ENCODE results near the gene NPR2.

Gene NPR2

DNA sequence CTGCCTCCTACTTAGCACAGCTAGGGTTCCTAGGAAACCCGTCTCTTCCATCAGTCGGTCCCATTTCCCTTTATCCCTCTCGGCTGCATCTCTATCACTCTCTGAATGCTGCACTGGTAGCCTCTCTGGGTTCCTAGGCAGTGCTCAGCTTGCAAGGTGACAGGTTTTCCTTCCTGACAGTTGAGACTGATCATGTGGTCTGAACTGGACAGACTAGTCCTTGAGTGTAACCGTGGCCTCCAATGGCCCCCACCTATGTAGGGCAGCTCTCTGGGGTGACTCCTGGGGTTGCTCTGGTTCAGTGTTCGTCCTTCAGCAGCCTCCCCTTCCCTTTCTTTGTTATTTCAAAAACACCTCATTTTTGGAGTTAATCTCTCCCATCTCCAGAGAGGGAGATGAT is 41.4 kb downstream of the NPR2 start:
- DNase-seq (ENCODE audit: low spot score) = no peak

DNA sequence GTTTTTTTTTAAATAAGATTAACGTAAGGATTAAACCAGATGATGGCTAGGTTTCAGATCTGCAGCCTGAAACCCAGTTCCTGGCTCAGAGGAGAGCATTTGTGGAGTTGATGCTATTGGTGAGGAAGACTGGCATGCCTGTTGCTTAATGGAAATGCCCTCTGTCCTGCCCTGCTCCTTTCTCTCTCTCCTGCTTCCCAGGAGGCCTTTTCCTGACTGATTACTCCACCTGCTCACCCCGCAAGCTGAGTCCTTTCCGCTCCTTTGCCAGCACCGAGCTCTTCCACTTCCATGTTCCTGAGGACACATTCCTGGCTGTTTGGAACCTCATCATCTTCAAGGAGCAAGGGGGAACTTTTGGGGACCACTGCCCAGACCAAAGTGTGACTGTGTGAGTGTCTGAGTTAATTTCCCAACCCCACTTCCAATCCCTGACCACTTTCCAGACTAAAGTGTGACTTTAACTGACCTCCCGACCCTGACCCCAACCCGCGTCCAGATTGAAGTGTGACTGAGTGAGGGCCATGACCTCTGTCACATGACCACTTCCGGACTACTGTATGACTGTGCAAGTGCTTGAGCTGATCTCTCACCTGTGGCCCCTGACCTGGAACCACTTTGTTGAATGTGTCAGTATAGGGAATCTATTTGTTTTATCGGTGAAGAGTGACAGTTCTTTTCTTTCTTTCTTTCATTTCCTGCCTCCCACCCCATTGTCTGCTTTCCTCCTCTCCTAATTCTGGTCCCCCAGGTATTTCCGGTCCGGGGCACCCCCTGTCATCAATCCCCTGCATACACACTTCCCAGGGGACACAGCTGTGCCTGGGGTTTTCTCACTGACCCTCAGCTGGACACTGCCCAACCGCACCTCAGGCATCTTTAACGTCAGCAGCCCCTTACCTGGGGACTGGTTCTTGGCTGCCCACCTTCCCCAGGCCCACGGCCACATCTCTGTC is 43.1 kb downstream of the NPR2 start:
- no peak for DNase-seq (ENCODE audit: low spot score)

DNA sequence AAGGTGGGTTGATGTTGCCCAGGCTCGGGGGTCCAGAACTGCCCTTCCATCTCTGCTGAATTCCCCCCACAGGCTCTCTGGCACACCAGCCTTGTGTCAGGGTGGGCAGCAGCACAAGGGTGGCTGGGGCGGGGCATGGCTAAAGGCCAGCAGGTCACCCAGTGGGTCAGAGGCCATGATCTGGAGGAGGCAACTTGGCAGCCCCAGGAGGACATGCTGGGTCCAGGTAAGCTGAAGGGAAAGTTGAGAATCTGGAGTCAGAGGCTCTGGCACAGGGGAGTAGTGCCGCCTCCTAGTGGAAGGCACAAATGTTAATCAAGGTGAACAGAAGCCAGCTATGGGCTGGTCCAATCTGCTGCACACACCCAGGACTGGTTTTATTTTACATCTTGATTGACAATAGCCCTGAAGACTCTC is 43.8 kb downstream of the NPR2 start:
- no peak for DNase-seq (ENCODE audit: low spot score)

DNA sequence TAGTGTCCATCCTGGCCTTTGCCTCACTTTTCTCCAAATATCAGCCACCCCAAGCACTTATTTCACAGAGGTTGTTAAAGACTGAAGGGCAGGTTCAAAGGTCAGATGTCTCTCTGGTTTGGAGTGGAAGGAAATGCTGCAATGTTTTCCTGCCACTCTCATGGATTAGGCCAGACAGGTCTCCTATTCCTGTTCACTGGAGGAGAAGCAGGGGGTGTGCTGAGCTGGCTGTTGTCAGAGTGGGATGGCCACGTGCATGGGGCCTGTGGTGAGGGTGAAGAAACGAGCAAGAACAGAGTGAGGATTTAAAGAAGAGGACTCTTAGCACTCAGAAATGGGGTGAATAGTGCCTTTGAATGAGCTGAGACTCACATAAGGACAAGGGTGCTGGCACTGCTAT is 44.4 kb downstream of the NPR2 start:
- no peak for DNase-seq (ENCODE audit: low spot score)

DNA sequence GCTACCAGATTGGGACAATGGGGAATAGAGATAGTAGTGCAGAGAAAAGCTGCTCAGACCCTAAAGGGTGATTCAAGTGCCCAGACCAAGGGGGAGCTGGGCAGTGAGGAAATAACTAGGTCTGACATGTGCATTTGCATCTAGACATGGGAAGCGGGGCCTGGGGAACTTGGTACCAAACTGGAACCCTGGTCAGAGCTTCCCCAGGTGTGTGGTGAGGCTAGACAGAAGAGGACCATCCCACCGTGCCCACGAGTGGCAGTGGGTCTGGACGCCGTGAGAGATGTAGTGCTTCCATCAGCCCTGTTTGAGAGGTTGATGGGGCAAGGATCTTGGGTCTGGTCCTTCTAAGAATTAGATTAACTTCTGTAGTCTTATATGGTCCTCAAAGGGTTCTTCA is 45.2 kb downstream of the NPR2 start:
- no peak for DNase-seq (ENCODE audit: low spot score)

DNA sequence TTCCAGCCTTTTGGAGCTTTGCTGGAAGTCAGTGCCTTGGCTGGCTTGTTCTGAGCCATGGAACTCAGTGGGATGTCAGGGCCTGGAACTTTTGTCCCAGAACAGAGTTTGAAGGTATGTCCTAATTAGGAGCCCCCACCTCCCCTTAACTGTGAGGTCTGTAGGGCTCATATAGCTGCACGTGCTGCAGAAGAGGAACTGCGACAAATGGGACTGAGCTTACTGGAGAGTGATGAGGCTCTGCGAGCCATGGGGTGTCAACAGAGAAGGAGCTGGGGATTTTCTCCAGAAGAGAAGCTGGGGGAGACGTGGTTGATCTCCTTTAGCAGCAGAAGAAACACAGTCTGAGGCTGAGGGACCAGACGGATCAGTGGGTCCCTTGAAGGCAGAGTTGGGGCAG is 48.5 kb downstream of the NPR2 start:
- no peak for DNase-seq (ENCODE audit: low spot score)

DNA sequence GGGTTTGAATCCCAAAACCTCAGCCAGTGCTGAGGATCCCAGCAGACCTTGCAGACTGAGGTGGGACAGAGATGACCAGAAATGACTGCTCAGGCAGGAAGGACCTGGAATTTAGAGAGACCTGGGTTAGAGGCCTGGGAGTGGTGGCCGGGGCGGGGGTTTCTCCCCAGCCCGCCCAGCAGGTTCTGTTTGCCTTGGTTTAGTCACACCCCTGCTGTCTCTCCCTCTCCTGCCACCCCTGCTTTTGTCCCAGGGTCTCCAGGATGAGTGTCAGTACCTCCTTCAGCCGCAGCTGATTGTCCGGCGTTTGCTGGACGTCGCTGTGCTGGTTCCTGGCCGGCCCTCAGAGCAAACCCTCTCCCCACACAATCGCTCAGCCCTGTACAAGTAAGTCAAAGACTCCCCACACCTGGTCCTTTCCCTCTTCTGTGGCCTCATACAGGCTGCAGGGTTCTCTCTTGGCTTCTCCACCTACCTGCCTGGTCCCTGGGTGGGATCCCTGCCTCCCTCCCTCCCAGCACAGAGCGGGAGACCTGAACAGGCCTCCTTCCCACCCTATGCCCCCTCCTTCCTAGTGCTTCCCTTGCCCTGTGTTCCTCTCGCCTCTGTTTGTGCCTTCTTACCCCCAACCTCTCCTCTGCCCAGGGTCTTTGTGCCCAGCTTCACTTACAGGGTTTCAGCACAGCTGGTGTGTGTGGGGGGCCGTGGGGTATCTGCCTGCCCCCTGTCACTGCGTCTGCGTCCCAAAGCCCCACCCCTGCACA is 49.7 kb downstream of the NPR2 start:
- no peak for DNase-seq (ENCODE audit: low spot score)

DNA sequence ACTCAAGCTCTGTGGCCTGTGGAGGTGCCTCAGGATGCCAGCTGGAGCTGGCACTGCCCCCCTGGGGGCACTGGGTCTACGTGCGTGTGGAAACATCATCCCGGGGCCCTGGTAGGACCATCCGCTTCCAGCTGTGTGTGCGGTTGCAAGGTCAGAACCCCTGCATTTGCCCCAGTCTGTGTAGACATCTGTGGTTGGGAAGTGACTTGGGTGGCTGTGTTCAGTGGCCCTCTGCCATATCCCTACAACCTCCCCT is 50.2 kb downstream of the NPR2 start:
- DNase-seq (ENCODE audit: low spot score) = no peak

DNA sequence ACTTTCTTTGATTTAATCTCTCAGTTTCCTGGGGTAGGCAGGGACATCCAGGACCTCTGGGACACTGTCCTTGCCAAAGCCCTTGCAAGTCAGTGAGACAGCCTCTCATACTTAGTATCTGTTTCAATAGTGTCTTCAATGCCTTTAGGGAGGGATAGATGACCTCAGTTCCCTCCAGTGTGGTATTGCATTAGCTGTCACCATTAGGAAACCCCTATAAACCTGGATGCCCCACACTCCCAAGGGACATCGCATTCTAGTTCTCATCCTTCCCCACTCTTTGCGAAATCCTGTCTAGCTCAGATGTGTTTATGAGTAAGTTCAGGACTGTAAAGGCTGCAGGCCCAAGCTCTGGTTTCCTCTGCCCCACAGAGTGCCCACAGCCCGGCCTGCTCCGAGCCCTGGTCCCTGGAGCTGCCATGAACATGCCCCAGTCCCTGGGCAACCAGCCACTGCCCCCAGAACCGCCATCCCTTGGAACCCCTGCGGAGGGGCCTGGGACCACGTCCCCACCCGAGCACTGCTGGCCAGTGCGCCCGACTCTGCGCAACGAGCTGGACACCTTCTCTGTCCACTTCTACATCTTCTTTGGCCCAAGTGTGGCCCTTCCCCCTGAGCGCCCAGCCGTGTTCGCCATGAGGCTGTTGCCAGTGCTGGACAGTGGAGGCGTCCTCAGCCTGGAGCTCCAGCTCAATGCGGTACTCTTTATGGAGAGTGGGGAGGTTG is 50.8 kb downstream of the NPR2 start:
- DNase-seq (ENCODE audit: low spot score) = no peak

DNA sequence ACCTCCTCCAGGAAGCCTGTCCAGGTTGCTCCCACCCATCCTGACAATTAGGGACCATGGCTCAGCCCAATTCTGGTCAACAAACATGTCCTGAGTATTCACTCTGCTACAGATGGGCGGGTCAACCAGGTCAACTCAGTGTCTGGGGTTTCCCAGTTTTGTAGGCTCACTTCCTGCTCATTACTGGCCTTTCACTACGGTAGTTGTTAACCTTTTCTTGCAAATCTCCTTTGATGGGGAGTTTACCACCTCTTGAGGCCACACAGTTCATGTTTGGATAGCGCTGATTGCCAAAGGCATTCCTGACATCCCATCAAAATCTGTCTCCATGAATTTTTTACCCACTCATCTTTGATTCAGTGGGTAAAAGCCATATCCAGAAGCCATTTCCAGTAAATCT is 51.4 kb downstream of the NPR2 start:
- no peak for DNase-seq (ENCODE audit: low spot score)

DNA sequence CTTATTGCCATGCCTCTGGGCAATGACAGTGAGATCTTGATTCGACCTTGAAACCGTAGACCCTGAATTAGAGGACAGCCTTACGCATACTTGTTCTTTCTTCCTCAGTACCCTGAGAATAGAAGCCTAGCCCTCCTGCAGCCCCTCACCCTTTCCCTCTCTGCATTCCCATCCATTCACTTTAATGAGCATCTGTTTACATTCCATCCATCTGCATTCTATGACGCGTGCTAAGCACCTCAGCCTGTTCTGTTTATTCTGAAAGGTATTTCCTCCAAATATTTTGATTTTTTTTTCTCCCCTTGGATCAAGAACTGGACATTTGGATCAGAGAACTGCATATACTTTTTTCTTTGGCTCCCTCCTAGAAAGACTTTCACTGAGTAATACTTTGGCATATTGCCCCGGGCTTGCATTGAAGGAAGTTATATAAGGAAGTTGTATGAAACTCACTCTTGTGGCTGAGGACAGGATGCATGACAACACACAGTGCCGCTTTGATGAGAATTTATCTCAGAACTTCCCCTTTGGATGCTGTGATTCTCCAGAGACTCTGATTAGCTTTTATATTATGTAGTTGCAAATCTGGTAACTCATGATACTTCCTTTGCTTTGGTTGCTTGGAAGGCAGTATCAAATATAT is 53.4 kb downstream of the NPR2 start:
- peak; percentile 88 for DNase-seq (ENCODE audit: low spot score)

DNA sequence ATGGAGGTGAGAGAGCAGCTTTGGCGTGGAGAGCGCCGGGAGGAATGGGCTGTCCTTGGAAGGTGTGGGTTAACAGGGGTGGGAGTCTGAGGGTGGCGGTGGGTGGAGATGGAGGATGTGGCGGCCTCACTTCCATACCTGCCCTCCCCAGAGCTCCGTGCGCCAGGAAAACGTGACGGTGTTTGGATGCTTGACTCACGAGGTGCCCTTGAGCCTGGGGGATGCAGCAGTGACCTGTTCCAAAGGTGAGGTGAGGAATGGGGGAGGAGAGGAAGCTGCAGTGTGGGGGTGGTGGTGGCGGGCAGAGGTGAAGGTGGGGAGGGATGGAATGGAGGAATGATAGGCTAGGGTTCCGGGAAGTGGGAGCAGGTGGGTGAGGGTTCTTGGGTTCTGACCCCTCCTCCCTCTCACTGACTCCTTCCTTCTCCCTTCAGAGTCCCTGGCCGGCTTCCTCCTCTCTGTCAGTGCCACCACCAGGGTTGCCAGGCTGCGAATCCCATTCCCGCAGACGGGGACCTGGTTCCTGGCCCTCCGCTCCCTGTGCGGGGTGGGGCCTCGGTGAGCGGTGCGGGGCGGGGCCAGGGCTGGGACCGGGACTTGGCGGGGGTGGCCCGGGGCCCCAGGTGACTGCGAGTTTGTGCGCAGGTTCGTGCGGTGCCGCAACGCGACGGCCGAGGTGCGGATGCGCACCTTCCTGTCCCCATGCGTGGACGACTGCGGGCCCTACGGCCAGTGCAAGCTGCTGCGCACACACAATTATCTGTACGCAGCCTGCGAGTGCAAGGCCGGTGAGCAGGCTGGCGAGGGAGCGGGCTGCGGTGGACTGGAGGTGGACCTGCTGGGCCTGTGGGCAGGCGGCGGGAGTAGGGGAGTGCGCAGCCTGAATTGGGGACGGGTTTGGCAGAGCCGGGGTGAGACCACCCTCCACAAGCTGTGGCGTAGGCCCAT is 54.7 kb downstream of the NPR2 start:
- no peak for DNase-seq (ENCODE audit: low spot score)

DNA sequence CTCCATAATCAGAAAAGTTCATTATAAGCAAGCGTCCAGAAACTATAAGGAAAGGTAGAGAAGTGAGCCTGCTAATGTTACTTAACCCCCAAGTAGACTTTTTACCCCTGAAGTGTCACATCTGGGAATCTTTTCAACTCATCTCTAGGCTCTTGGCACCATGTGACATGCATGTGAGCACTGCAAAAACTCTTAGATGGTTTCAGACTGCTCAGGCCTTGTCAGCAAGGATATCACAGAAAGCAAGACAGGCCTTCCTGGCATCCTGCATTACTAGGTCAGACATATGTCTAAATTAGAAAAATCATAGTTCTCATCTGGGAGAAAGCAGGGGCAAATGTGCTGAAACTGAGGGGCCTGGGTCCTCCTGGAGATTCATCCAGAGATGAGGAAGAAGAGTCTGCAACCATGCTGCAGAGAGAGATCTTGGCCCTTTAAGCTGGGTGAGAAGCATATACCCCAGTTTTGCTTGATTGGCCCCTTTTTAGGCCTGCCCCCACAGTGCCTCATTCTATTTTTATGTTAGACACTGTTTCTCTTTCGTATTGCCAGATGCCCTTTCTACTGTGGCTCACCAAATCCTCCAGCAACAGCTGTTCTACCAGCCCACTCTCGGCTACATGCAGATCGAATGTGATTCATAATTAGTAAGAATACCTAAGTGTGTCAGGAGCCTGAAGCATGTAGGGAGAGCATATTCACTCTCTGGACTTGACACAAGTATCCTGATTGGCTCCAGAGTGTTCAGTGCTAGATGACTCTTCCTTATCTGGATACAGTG is 56.6 kb downstream of the NPR2 start:
- peak; percentile 97 for DNase-seq (ENCODE audit: low spot score)

DNA sequence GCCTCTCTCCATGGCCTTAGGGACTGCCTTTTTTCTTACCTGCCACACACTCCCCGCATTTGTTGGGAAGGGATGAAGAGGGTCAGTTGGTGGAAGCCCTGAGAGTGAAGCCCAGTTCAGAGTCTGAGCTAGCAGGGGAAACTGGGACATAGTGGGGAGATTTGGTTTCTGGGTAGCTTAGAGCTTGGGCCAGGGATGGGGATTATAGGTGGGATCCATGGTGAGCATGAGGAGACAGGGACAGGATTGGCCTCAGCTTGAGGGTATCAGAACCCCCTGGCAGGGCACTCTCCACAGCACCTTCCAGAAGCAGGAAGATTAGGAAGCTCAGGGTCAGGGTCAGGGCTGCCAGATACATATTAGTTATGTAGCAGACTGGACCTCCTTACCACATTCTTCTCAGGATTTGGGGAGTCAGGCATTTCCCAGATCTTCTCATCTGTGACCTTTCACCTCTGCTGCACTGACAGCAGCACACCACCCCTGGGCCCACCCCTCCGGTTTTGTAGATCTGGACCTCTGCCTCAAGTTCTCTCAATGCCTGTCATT is 61.0 kb downstream of the NPR2 start:
- no peak for DNase-seq (ENCODE audit: low spot score)

DNA sequence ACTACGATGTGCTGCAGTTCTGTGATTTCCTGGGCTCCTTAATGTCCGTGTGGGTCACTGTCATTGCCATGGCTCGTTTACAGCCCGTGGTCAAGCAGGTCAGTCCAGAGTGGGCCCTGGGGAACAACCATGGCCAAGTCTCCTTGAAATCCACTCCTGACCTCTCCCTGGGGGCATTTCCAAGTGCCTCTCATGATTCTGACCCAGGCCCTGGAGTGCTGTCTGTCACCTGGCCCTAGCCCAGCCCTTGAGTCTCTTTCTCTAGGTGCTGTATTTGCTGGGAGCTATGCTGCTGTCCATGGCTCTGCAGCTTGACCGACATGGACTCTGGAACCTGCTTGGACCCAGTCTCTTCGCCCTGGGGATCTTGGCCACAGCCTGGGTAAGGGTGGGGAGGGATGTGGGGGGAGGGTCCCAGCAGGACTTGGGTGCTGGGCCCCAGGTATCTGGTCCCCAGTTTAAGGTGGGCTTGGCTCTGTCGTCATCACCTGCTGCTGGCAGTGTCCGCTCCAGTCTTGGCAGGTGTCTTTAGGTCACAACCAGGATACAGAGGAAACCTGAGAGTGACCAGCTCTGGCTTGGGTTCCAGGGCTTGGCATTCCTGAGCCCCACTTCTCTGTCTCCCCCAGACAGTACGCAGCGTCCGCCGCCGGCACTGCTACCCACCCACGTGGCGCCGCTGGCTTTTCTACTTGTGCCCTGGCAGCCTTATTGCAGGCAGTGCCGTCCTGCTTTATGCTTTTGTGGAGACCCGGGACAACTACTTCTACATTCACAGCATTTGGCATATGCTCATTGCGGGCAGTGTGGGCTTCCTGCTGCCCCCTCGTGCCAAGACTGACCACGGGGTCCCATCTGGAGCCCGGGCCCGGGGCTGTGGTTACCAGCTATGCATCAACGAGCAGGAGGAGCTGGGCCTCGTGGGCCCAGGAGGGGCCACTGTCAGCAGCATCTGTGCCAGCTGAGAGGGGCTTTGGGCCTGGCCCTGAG is 61.8 kb downstream of the NPR2 start:
- DNase-seq (ENCODE audit: low spot score) = no peak

DNA sequence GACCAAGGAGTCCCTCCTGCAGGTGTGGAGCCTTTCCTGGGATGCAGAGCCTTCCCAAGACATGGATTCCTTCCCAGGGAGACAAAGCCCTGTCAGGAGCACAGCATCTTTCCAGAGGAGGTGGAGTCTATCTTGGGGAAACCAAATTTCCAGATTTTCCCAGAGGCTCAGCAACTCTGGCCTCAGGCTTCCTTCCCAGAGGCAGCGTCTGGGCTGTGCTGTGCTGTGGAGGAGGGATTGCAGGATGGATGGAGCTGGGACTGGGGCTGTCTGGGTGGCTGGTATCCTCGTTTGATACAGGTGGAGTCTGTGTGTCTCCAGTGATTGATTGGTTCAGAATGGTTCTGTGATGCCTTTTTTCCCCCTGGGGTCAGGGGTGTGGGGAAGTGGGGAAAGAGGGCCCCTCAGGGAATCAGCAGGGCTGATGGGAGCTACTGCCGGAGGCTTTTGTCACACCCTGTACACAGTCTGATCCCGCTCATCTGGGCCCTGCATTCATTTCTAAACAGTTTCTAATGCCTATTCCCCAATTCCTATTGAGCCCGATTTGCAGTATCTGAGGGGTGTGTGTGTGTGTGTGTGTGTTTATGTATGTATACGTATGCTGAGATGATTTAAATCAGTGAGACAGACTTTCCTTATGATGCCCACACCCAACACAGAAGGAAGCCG is 62.8 kb downstream of the NPR2 start:
- no peak for DNase-seq (ENCODE audit: low spot score)

DNA sequence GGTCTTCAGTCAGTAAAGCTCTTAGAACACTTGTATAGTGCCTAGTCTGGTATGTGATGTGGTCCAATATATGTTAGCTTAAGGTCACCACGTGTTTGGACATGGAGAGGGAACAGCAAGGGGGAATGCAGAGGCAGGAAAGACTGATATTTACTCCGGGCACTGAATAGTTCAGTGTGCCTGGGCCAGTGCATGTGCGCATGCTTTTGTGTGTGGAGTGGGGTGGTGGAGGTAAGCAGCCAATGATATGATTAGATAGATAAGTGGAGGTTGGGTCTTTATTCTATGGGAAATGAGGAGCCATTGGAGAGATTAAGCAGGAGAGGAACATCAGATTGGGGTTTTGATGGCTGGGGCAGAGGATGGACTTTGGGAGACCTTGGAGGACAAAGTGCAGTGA is 64.8 kb downstream of the NPR2 start:
- no peak for DNase-seq (ENCODE audit: low spot score)

DNA sequence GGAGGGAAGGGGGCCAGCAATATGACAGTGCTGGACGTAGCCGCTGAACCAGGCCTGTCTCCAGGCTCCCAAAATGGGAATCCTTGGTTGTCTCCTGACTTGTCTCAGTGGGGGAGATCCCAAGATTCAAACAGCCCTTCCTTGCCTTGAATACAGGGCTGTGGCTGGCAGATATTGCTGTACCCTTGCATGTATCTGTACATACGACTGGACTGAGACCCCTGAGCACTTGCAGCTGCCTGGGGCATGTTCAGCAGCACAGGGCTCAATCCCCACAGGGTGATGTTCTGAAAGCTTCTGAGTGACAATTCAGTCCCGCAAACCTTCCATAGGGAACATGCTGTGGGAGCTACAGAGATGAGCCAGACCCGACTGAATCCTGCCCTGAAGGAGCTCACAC is 65.5 kb downstream of the NPR2 start:
- DNase-seq (ENCODE audit: low spot score) = no peak

Measured in RKO (cell line).